Gastroesophageal sphincter (tissue), 4 donors: Measurements from ENCODE around the gene HELT. TPM values are rescaled to one million over a fixed set of nuclear protein-coding genes. Genes with fewer than 3 reads are reported as not detected.
A peak's percentile ranks its signal among the peaks of the same experiment; 100 is the strongest.
"Not testable (repeated sequence)": the region's sequence is repeated elsewhere in the genome, so short reads cannot be mapped to it uniquely, and the experiment has no call there.

Experiments used
- ATAC-seq: fragments of 150-250 bp; one replicate; pipeline ENCODE4 v1.9.1; 2016; ENCODE audit warnings: mild to moderate bottlenecking, moderate library complexity
- H3K27ac ChIP-seq, 4 donors: fragments of 200-600 bp; sonication (generic) in 3 of 4; 1 replicate in 3 of 4; 2 replicates in 1 of 4; pipeline ENCODE4 v1.5.1; 2016 to 2019
- H3K27me3 ChIP-seq: fragments of 200-600 bp; sonication (generic); one replicate; pipeline ENCODE4 v1.5.1; 2019
- H3K36me3 ChIP-seq, 2 donors: fragments of 200-600 bp; sonication (generic); one replicate each; pipeline ENCODE4 v1.5.1; 2019; ENCODE audit warnings: control low read depth in 1 of 2
- H3K4me1 ChIP-seq, 3 donors: fragments of 200-600 bp; sonication (generic); 1 replicate in 2 of 3; 2 replicates in 1 of 3; pipeline ENCODE4 v1.5.1; 2016 to 2019; ENCODE audit warnings: control low read depth in 2 of 3
- H3K4me3 ChIP-seq, 2 donors: fragments of 200-600 bp; sonication (generic); one replicate each; pipeline ENCODE4 v1.5.1; 2019; ENCODE audit warnings: mild to moderate bottlenecking in 1 of 2, moderate library complexity in 1 of 2
- H3K9me3 ChIP-seq, 3 donors: fragments of 200-600 bp; sonication (generic); one replicate each; pipeline ENCODE4 v1.5.1; 2017 to 2019; ENCODE audit warnings: control low read depth in 2 of 3
- CTCF ChIP-seq, 4 experiments: fragments of 200-600 bp in 2 of 4; fragments of 450-650 bp in 2 of 4; sonication (generic) in 1 of 4; IDR thresholded peaks; one replicate each; pipeline ENCODE4 v1.5.1; 2017 to 2019; ENCODE audit warnings: antibody characterized with exemption in 4 of 4, mild to moderate bottlenecking in 2 of 4, moderate library complexity in 2 of 4
- EP300 ChIP-seq: sonication (generic); formaldehyde crosslinking; IDR thresholded peaks from one replicate; pipeline ENCODE4 v1.6.1; 2017; ENCODE audit warnings: antibody characterized with exemption, mild to moderate bottlenecking
- POLR2A ChIP-seq, 2 donors: fragments of 450-650 bp; IDR thresholded peaks; one replicate each; pipeline ENCODE4 v1.6.1; 2017; ENCODE audit warnings: antibody characterized with exemption in 2 of 2, mild to moderate bottlenecking in 2 of 2, moderate library complexity in 1 of 2
- POLR2AphosphoS5 ChIP-seq: sonication (generic); formaldehyde crosslinking; IDR thresholded peaks from one replicate; pipeline ENCODE4 v1.6.1; 2017; ENCODE audit warnings: antibody characterized with exemption
- WGBS, 2 donors: methylation state at CpG; one replicate each; pipeline ENCODE4 v1.1.5; 2018; ENCODE audit warnings: low coverage in 1 of 2; 5-methylcytosine and 5-hydroxymethylcytosine counted together
- total RNA-seq, 4 donors: library from RNA; depleted of rRNA; stranded (reverse); fragments of >200 nt; gene quantifications; one replicate each; pipeline ENCODE4 v1.1.0, GENCODE V29; 2016

Gene HELT
- total RNA-seq, 4 donors from 2014 or later: not detected

DNA sequence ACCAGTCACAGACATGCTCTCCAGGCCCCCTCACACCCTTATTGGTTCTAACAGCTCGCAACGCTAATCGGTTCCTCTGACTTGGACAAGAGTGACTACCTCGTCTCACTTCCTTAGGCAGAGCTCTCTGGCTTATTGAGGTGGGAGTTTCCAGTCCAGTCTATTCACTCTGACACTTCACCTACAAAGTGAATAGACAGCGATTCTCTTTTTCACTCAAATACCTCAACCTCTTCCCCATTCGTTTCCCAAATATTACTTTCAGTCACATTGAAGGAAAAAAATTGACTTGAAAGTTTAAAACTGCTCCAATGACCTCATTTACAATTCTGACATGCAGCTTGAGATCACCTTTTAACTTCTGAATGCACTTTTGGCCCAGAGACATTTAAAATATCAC lies 17.7 kb downstream of the HELT start:
- TF ChIP-seq POLR2A (IDR thresholded peaks at IDR 0.05): no peak
- TF ChIP-seq EP300: no peak
- Histone ChIP-seq H3K9me3 (no peaks in the 10 kb centered on the region), H3K4me3 (no peak overlapping the region), H3K36me3 (no peaks in the 10 kb centered on the region), H3K27me3 (peaks cover 5% of the 10 kb centered on the region), H3K4me1 (peaks cover 0 to 5% (median 0%) of the 10 kb centered on the region in 3 donors), H3K27ac (no peak overlapping the region)
- no peak for ATAC-seq
- 79 to 82% methylated on average over 2 to 6 of the region's 6 CpGs for WGBS, 2 donors

DNA sequence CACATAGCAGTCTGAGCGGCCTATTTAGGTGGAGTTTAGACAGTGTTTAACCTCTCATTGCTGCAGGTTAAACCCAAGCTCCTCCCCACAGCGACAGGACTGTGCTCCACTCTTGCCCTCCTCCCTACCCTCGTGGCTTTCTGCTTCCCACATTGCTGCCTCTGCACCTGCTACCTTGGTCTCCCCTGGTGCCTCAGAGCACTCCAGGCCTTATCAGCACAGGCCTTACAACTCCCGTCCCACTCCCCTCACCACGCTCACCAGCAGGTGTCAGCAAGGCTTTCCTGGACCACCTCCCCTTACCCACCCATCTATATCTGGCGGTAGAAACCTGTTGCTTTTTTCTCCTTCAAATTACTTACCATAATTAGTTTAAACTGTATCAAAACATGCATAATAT lies 18.6 kb downstream of the HELT start:
- Histone ChIP-seq H3K9me3 (no peaks in the 10 kb centered on the region), H3K4me1 (peaks cover 0 to 5% (median 0%) of the 10 kb centered on the region in 3 donors), H3K36me3 (no peaks in the 10 kb centered on the region), H3K27me3 (peaks cover 5% of the 10 kb centered on the region), H3K27ac (no peak overlapping the region), H3K4me3 (no peak overlapping the region)
- no peak for ATAC-seq
- TF ChIP-seq CTCF (IDR thresholded peaks at IDR 0.05) (no peak), POLR2A (IDR thresholded peaks at IDR 0.05) (no peak), EP300 (no peak), POLR2AphosphoS5 (no peak)
- 80 to 82% methylated on average over 5 to 6 of the region's 6 CpGs for WGBS, 2 donors

DNA sequence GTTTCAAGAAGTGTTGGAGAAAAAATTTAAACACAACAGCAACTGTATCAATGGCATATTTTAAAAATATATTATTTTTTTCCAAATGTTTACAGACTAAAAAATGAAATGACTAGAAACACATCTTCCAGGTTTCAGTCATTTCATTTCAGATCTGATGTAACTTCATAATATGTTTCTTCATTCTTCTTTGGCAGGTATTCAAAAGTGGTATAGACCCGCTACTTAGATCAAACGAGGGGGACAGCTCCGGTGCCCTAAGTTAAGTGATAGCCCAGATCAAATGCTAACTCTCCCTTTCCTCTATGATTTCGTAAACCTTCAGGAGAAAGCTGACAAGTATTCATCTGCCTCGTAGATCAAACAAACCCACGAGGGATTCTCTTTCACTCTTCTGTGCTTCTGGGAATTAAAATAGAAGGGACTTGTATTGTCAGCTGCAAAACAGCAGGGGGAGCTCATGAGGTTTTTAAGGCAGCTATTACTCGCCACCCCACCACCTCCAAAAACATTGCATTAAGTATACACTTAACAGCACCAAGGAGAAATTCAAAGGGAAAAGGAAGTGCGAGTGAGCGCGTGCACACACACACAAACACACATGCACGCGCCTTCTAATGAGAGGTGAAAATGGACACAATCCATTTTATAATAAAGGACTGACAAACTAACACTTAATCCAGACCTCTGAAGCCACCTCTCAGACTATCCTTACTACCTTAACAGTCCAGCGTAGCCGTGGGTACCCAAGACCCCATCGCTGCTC lies 21.4 kb downstream of the HELT start:
- TF ChIP-seq POLR2A (IDR thresholded peaks at IDR 0.05): no peak
- peak; percentile 84 to 86 (median 85) for TF ChIP-seq CTCF (IDR thresholded peaks at IDR 0.05)
- TF ChIP-seq EP300: no peak
- TF ChIP-seq POLR2AphosphoS5: no peak
- WGBS, 2 donors: 11 to 12% methylated on average over 14 to 15 of the region's 15 CpGs
- H3K27ac ChIP-seq: no peak overlapping the region
- no peaks in the 10 kb centered on the region for H3K36me3 ChIP-seq
- H3K9me3 ChIP-seq: no peaks in the 10 kb centered on the region
- peak; percentile 78 for ATAC-seq
- peaks cover 0 to 5% (median 0%) of the 10 kb centered on the region in 3 donors for H3K4me1 ChIP-seq
- no peak overlapping the region for H3K4me3 ChIP-seq
- no peaks in the 10 kb centered on the region for H3K27me3 ChIP-seq

- H3K9me3 ChIP-seq: no peaks in the 10 kb centered on the region
- H3K27me3 ChIP-seq: no peaks in the 10 kb centered on the region
- no peak overlapping the region for H3K27ac ChIP-seq
- H3K4me1 ChIP-seq: peaks cover 0 to 5% (median 0%) of the 10 kb centered on the region in 3 donors
- no peak for ATAC-seq
- 92 to 100% methylated on average over 1 to 2 of the region's 5 CpGs for WGBS, 2 donors
- H3K36me3 ChIP-seq: no peaks in the 10 kb centered on the region
- no peak for TF ChIP-seq CTCF (IDR thresholded peaks at IDR 0.05)
- TF ChIP-seq EP300: no peak
- TF ChIP-seq POLR2AphosphoS5: no peak
- TF ChIP-seq POLR2A (IDR thresholded peaks at IDR 0.05): no peak
- H3K4me3 ChIP-seq: no peak overlapping the region
Measured at GRCh38 chr4:185040523-185040922, 22.2 kb downstream of the HELT start.

GRCh38 chr4:185050286-185050685 lies 32.0 kb downstream of the HELT start:
- not testable (repeated sequence) for ATAC-seq, H3K27me3 ChIP-seq, H3K4me1 ChIP-seq, H3K36me3 ChIP-seq, H3K4me3 ChIP-seq, H3K27ac ChIP-seq, H3K9me3 ChIP-seq
- 87 to 90% methylated on average over 3 to 4 of the region's 6 CpGs for WGBS, 2 donors

DNA sequence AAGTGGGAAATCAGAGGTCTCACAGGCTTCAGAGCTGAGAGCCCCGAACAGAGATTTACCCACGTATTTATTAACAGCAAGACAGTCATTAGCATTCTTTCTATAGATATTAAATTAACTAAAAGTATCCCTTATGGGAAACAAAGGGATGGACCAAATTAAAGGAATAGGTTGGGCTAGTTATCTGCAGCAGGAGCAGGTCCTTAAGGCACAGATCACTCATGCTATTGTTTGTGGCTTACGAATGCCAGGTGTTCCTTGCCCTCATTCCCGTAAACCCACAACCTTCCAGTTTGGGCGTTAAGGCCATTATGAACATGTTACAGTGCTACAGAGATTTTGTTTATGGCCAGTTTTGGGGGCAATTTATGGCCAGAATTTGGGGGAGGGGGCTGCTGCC lies 33.0 kb downstream of the HELT start:
- H3K27me3 ChIP-seq, H3K36me3 ChIP-seq, H3K4me3 ChIP-seq, H3K4me1 ChIP-seq, H3K9me3 ChIP-seq, ATAC-seq, H3K27ac ChIP-seq: not testable (repeated sequence)
- 96% methylated on average over 4 of the region's 5 CpGs for WGBS, 2 donors
